ENCODE measurements around the gene GTF3C1. TPM values are rescaled to one million over a fixed set of nuclear protein-coding genes. Genes with fewer than 3 reads are reported as not detected.

The GTF3C1 gene
- total and polyA plus RNA-seq, 4 donors, result 33.5 to 84.0 (median 67.5) TPM

DNA sequence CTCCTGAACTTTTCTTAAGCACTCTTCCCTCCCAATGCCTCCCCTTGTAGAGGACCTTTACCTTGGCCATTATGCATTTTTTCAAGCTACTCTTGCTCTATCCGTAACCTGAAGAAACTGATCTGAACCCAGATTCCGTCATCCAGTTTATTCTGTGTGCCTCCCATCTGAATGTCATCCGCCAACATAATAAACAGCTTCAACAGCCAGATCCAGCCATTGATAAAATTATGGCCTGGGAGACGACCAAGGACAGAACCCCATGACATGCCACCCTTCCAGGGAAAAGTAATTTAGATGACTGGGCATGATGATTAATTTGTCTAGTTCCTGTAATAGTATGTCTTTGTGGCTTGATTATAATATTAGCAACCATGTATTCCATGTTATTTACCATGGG lies 42.1 kb upstream of the GTF3C1 start:
- 95 to 96% methylated on average over 4 of the region's 4 CpGs for WGBS, 2 donors

DNA sequence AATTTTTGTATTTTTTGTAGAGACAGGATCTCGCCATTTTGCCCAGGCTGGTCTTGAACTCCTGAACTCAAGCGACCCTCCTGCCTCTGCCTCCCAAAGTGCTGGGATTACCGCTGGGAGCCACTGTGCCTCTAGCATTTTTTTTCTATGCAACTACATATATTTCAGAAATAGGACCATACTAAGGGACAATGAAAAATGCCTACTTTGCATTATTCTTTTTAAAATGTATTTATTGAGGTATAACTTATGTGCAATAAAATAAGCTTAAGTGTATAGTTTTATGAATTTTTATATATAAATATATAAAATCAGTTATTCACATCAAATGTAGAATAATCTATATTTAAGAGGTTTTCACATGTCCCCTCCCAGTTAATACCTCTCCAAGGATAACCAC lies 38.3 kb upstream of the GTF3C1 start:
- TF ChIP-seq, protein P1, sequence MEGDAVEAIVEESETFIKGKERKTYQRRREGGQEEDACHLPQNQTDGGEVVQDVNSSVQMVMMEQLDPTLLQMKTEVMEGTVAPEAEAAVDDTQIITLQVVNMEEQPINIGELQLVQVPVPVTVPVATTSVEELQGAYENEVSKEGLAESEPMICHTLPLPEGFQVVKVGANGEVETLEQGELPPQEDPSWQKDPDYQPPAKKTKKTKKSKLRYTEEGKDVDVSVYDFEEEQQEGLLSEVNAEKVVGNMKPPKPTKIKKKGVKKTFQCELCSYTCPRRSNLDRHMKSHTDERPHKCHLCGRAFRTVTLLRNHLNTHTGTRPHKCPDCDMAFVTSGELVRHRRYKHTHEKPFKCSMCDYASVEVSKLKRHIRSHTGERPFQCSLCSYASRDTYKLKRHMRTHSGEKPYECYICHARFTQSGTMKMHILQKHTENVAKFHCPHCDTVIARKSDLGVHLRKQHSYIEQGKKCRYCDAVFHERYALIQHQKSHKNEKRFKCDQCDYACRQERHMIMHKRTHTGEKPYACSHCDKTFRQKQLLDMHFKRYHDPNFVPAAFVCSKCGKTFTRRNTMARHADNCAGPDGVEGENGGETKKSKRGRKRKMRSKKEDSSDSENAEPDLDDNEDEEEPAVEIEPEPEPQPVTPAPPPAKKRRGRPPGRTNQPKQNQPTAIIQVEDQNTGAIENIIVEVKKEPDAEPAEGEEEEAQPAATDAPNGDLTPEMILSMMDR (IDR thresholded peaks at IDR 0.05; ENCODE audit: control extremely low read depth, extremely low read depth), result no peak
- no peaks in the 10 kb centered on the region for H3K4me1 ChIP-seq (ENCODE audit: control insufficient read depth in 5 of 5, insufficient read depth in 5 of 5, low read length in 5 of 5)

More for the DNA sequence above, 42.1 kb upstream of the GTF3C1 start:
- Histone ChIP-seq H3K4me1 (ENCODE audit: control insufficient read depth in 5 of 5, insufficient read depth in 5 of 5, low read length in 5 of 5) (peaks cover 0 to 4% (median 0%) of the 10 kb centered on the region in 5 donors), H3K27me3 (ENCODE audit: control insufficient read depth in 3 of 3, insufficient read depth in 3 of 3, low read length in 2 of 3) (no peaks in the 10 kb centered on the region), H3K9ac (ENCODE audit: insufficient read depth in 1 of 2, low read length in 2 of 2) (no peak overlapping the region), H3K9me3 (ENCODE audit: control insufficient read depth in 4 of 4, insufficient read depth in 3 of 4, low read length in 3 of 4) (no peaks in the 10 kb centered on the region), H3K27ac (ENCODE audit: low read depth in 1 of 2, low read length in 1 of 2) (no peak overlapping the region), H3K36me3 (ENCODE audit: control insufficient read depth in 4 of 4, insufficient read depth in 4 of 4, low read length in 4 of 4) (no peaks in the 10 kb centered on the region), H3K4me3 (no peak overlapping the region)
- DNase-seq (no peak), ATAC-seq (ENCODE audit: insufficient read depth, low FRiP score) (no peak)
- TF ChIP-seq, protein P1 (IDR thresholded peaks at IDR 0.05; ENCODE audit: control extremely low read depth, extremely low read depth), result no peak

DNA sequence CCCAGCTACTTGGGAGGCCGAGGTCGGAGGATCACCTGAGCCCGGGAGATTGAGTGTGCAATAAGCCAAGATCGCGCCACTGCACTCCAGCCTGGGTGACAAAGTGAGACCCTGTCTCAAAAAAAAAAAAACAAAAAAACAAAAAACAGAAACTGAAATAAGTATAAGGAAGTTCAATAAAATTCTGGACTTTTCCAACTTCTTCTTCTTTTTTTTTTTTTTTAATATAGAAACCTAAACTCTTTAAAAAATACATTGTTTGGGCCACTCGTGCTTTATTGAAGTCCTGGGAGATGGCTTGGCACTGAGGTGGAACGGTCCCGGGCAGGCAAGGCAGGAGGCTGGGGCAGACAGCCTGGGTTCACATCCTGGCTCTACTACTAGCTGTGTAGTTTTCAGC lies 37.0 kb upstream of the GTF3C1 start:
- H3K27ac ChIP-seq (ENCODE audit: low read depth in 1 of 2, low read length in 1 of 2), result no peak overlapping the region
- 80% methylated on average over 8 of the region's 8 CpGs for WGBS, 2 donors
- no peak for ATAC-seq (ENCODE audit: insufficient read depth, low FRiP score)

More for the DNA sequence above, 38.3 kb upstream of the GTF3C1 start:
- WGBS, 2 donors, result 94 to 95% methylated on average over 3 of the region's 3 CpGs
- peaks cover 0 to 5% (median 1%) of the 10 kb centered on the region in 4 donors for H3K36me3 ChIP-seq (ENCODE audit: control insufficient read depth in 4 of 4, insufficient read depth in 4 of 4, low read length in 4 of 4)
- H3K27ac ChIP-seq (ENCODE audit: low read depth in 1 of 2, low read length in 1 of 2), result no peak overlapping the region
- H3K4me3 ChIP-seq, result no peak overlapping the region
- ATAC-seq (ENCODE audit: insufficient read depth, low FRiP score) (no peak), DNase-seq (no peak)
- peaks cover 0 to 5% (median 0%) of the 10 kb centered on the region in 4 donors for H3K9me3 ChIP-seq (ENCODE audit: control insufficient read depth in 4 of 4, insufficient read depth in 3 of 4, low read length in 3 of 4)
- no peak overlapping the region for H3K9ac ChIP-seq (ENCODE audit: insufficient read depth in 1 of 2, low read length in 2 of 2)
- no peaks in the 10 kb centered on the region for H3K27me3 ChIP-seq (ENCODE audit: control insufficient read depth in 3 of 3, insufficient read depth in 3 of 3, low read length in 2 of 3)

More for the DNA sequence above, 37.0 kb upstream of the GTF3C1 start:
- H3K9me3 ChIP-seq (ENCODE audit: control insufficient read depth in 4 of 4, insufficient read depth in 3 of 4, low read length in 3 of 4), result peaks cover 0 to 5% (median 0%) of the 10 kb centered on the region in 4 donors
- TF ChIP-seq, protein P1 (IDR thresholded peaks at IDR 0.05; ENCODE audit: control extremely low read depth, extremely low read depth), result no peak
- no peaks in the 10 kb centered on the region for H3K4me1 ChIP-seq (ENCODE audit: control insufficient read depth in 5 of 5, insufficient read depth in 5 of 5, low read length in 5 of 5)
- H3K9ac ChIP-seq (ENCODE audit: insufficient read depth in 1 of 2, low read length in 2 of 2), result no peak overlapping the region
- H3K36me3 ChIP-seq (ENCODE audit: control insufficient read depth in 4 of 4, insufficient read depth in 4 of 4, low read length in 4 of 4), result peaks cover 0 to 5% (median 5%) of the 10 kb centered on the region in 4 donors
- DNase-seq, result no peak
- H3K4me3 ChIP-seq, result no peak overlapping the region
- H3K27me3 ChIP-seq (ENCODE audit: control insufficient read depth in 3 of 3, insufficient read depth in 3 of 3, low read length in 2 of 3), result no peaks in the 10 kb centered on the region

Data from lung (tissue), 12 donors.